Brain microvascular endothelial cell (primary cell): ENCODE data around the gene ERFL.
A peak's percentile ranks its signal among the peaks of the same experiment; 100 is the strongest.

Experiments
- DNase-seq: peaks from one replicate; pipeline ENCODE4 v3.0.0-alpha.2; 2020
- H3K27ac ChIP-seq: fragments of 250-450 bp; sonication (Bioruptor Pico); 2 replicates; pipeline ENCODE4 v1.5.1; 2020; ENCODE audit warnings: mild to moderate bottlenecking, moderate library complexity
- H3K27me3 ChIP-seq: fragments of 250-450 bp; sonication (Bioruptor Pico); replicated peaks from 2 replicates; pipeline ENCODE4 v1.5.1; 2020; ENCODE audit warnings: mild to moderate bottlenecking
- H3K36me3 ChIP-seq: fragments of 250-450 bp; sonication (Bioruptor Pico); replicated peaks from 2 replicates; pipeline ENCODE4 v1.5.1; 2020; ENCODE audit warnings: mild to moderate bottlenecking
- H3K4me3 ChIP-seq: 2 replicates; pipeline ENCODE4 v1.5.1; 2011; ENCODE audit warnings: low read depth, mild to moderate bottlenecking, control low read depth, low read length, moderate library complexity
- in situ Hi-C: cut with HindIII; loops from 2 replicates; pipeline ENCODE4 v1.10.0; 2017; ENCODE audit warnings: low sequenced_read_pairs, low pct_ligation_motif_present
- TF ChIP-seq, protein P1 (sequence below): IDR thresholded peaks from 2 replicates; pipeline ENCODE4 v1.5.1; 2011; ENCODE audit warnings: low read depth, mild to moderate bottlenecking, moderate library complexity, low read length, control low read depth, inconsistent platforms; ENCODE audit errors: missing control alignments

ERFL gene

GRCh38 chr19:41968751-41969595 lies 40.7 kb upstream of the ERFL start:
- in situ Hi-C loops = no loop called here
- no peak overlapping the region for H3K27ac ChIP-seq
- TF ChIP-seq, protein P1, sequence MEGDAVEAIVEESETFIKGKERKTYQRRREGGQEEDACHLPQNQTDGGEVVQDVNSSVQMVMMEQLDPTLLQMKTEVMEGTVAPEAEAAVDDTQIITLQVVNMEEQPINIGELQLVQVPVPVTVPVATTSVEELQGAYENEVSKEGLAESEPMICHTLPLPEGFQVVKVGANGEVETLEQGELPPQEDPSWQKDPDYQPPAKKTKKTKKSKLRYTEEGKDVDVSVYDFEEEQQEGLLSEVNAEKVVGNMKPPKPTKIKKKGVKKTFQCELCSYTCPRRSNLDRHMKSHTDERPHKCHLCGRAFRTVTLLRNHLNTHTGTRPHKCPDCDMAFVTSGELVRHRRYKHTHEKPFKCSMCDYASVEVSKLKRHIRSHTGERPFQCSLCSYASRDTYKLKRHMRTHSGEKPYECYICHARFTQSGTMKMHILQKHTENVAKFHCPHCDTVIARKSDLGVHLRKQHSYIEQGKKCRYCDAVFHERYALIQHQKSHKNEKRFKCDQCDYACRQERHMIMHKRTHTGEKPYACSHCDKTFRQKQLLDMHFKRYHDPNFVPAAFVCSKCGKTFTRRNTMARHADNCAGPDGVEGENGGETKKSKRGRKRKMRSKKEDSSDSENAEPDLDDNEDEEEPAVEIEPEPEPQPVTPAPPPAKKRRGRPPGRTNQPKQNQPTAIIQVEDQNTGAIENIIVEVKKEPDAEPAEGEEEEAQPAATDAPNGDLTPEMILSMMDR = no peak
- H3K27me3 ChIP-seq = peaks cover 2% of the 10 kb centered on the region
- no peak overlapping the region for H3K4me3 ChIP-seq
- no peaks in the 10 kb centered on the region for H3K36me3 ChIP-seq
- DNase-seq = no peak

DNA sequence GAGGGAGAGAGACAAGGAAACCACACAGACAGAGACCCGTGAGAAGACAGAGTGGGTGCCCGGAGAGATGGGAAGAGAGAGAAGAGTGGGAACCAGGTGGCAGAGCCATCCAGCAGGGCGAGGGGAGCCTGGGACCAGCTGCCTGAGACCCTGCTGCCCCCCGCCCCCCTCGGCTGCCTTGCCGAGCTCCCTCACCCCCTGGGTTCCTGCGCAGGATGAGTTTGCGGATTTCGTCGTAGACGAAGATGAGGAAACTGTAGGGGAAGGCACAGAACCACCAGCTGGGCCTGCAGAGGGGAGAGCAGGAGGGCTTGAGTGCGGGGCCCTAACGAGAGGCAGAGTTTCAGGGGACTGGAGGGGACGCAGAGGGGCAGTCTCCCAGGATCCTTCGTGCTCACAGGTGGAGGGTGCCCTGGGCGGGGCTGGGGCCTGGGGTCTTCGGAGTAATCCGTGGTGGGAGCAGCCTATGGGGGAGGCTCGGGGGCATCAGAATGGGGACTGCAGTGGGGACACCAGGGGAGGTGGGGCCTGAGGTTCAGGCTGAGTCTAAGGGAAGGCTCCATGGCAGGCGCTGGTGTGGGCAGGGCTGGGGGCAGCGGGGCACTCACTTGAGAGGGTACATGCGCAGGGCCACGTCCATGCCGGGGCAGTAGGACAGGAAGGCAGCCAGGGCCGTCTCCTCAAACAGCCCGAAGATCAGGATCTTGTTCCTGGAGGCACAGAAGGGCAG lies 39.0 kb upstream of the ERFL start:
- no peaks in the 10 kb centered on the region for H3K36me3 ChIP-seq
- H3K4me3 ChIP-seq = no peak overlapping the region
- H3K27ac ChIP-seq = no peak overlapping the region
- TF ChIP-seq, protein P1 = no peak
- DNase-seq = no peak
- peaks cover 2% of the 10 kb centered on the region for H3K27me3 ChIP-seq
- in situ Hi-C loops = no loop called here

DNA sequence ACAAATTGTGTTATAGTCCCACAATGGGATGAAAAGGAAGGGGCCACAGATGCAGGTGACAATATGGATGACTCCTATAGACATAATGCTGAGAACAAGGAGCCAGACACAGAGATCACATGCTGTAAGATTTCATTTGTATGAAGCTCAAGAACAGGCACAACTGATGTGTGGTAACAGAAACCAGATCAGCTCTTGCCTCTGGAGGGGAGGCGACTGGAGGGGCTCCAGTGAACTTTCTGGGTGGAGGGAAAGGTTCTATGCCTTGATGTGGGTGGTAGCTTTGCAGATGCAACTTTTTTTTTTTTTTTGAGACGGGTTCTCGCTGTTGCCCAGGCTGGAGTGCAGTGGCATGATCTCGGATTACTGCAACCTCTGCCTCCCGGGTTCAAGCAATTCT lies 36.9 kb upstream of the ERFL start:
- H3K27ac ChIP-seq = no peak overlapping the region
- TF ChIP-seq, protein P1 = no peak
- in situ Hi-C loops = no loop called here
- peaks cover 2% of the 10 kb centered on the region for H3K27me3 ChIP-seq
- no peak overlapping the region for H3K4me3 ChIP-seq
- H3K36me3 ChIP-seq = no peaks in the 10 kb centered on the region
- no peak for DNase-seq

GRCh38 chr19:41960973-41961372 lies 32.7 kb upstream of the ERFL start:
- no peak for DNase-seq
- Histone ChIP-seq H3K27ac (no peak overlapping the region), H3K4me3 (no peak overlapping the region), H3K36me3 (peaks cover 10% of the 10 kb centered on the region), H3K27me3 (peaks cover under 1% of the 10 kb centered on the region)
- in situ Hi-C loops = no loop called here
- TF ChIP-seq, protein P1 = no peak

DNA sequence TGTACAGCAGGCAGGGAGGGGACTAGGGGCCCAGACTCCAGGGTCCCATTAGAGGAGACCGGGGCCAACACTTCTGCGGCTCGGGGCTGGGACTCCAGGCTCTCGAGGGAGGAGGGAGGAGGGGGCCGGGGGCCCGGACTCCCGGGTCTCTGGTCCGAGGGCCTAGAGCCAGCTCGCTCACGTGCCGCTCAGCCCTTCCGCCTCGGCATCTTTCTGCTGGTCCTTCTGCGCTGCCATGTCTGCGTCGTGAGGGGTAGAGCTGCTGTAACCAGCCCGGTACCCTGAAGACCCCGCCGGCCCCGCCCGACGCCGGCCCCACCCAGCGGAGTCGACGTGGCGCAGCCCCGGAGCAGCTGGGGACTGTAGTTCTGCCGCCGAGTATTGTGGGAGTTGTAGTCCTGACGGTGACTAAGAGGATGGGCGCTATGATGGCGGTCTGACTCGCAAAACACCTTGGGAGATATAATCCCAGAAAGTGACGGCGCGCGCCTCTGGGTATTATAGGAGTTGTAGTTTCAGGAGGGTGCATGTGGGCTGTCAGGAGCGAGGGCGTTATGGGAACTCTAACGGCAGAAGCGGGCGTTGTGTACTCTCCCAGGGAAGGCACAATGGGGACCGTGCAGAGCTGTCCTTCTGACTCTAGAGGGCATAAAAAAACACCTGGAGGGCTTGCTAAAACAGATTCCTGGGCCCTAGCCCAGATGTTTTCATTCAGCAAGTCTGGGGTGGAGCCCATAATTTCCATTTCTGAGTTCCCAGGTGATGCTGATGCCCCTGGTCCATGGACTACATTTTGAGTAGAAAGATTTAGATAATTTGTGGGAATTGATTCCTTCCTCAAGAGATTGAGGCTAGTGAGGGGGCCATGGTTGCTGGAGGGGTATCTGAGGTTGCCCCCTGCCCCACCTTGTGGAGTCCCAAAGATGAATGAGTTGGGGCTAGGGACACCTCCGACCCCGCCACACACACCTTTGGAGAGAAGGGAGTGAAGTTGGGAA lies 31.1 kb upstream of the ERFL start, which contains the start of gene RABAC1:
TSS of gene RABAC1 (minus strand) at position 266 of the 998 bp plus-strand sequence. CDS start at position 237, 29 bp downstream.
- peak within 1 kb of the TSS; percentile 89 for H3K27ac ChIP-seq
- peaks cover 15% of the 10 kb centered on the region for H3K36me3 ChIP-seq
- DNase-seq = peak; percentile 89
- TF ChIP-seq, protein P1 = peak; percentile 41
- peak within 1 kb of the TSS; percentile 90 for H3K4me3 ChIP-seq
- no peaks in the 10 kb centered on the region for H3K27me3 ChIP-seq
- in situ Hi-C loops = no loop called here
